Dermis blood vessel endothelial cell (primary cell): ENCODE measurements around the gene IDH1. TPM values are rescaled to one million over a fixed set of nuclear protein-coding genes. Genes with fewer than 3 reads are reported as not detected.
"Not testable (repeated sequence)": the region's sequence is repeated elsewhere in the genome, so short reads cannot be mapped to it uniquely, and the experiment has no call there.

Source experiments
- DNase-seq: peaks from one replicate; pipeline ENCODE4 v3.0.0; 2010
- total RNA-seq: library from RNA; depleted of rRNA; stranded (reverse); fragments of >200 nt; gene quantifications from 2 replicates; pipeline ENCODE4 v1.2.3, GENCODE V29; 2014

Gene IDH1
- 107 and 137 TPM in 2 replicates for total RNA-seq

GRCh38 chr2:208254871-208255556, at the start of gene IDH1:
TSS of gene IDH1 (minus strand) at chr2:208255071. CDS start at chr2:208251551, 3,520 bp downstream.
- peak; percentile 96 for DNase-seq

- no peak for DNase-seq
These were observed 49.3 kb upstream of the IDH1 start for GRCh38 chr2:208304157-208304556.

GRCh38 chr2:208300847-208301618, 46.2 kb upstream of the IDH1 start:
- DNase-seq: no peak

- no peak for DNase-seq
These were observed 43.1 kb upstream of the IDH1 start for GRCh38 chr2:208297961-208298360.

- DNase-seq: no peak
These were observed 41.7 kb upstream of the IDH1 start for GRCh38 chr2:208296610-208297009.

- DNase-seq: no peak
These were observed 41.0 kb upstream of the IDH1 start for GRCh38 chr2:208295834-208296233.

- DNase-seq: no peak
These were observed 39.7 kb upstream of the IDH1 start for GRCh38 chr2:208294482-208295024.

- no peak for DNase-seq
These were observed 31.0 kb upstream of the IDH1 start for GRCh38 chr2:208285853-208286252.

- DNase-seq: no peak
These were observed 26.1 kb upstream of the IDH1 start for GRCh38 chr2:208280933-208281332.

- DNase-seq: no peak
These were observed 25.4 kb upstream of the IDH1 start for GRCh38 chr2:208280234-208280633.

GRCh38 chr2:208279236-208279635, 24.4 kb upstream of the IDH1 start:
- no peak for DNase-seq

GRCh38 chr2:208278549-208278948, 23.7 kb upstream of the IDH1 start:
- no peak for DNase-seq

- DNase-seq: no peak
These were observed 19.9 kb upstream of the IDH1 start for GRCh38 chr2:208274748-208275147.

- DNase-seq: no peak
These were observed 14.2 kb upstream of the IDH1 start for GRCh38 chr2:208269091-208269490.

GRCh38 chr2:208268156-208268952, 13.5 kb upstream of the IDH1 start:
- no peak for DNase-seq

- not testable (repeated sequence) for DNase-seq
These were observed 12.7 kb upstream of the IDH1 start for GRCh38 chr2:208267526-208267925.

GRCh38 chr2:208266936-208267335, 12.1 kb upstream of the IDH1 start:
- DNase-seq: peak; percentile 47

GRCh38 chr2:208266553-208266893, 11.7 kb upstream of the IDH1 start:
- DNase-seq: no peak

GRCh38 chr2:208265801-208266552, 11.1 kb upstream of the IDH1 start, which contains the start of gene PIKFYVE:
TSS of gene PIKFYVE (plus strand) at chr2:208266255. CDS start at chr2:208271520, 5,265 bp downstream.
- peak; percentile 96 for DNase-seq

GRCh38 chr2:208265371-208265800, 10.5 kb upstream of the IDH1 start:
- peak; percentile 65 for DNase-seq

GRCh38 chr2:208256849-208257813, 2.3 kb upstream of the IDH1 start:
- not testable (repeated sequence) for DNase-seq
